Daoy (cell line): Measurements from ENCODE around the gene ABCC6. TPM values are rescaled to one million over a fixed set of nuclear protein-coding genes. Genes with fewer than 3 reads are reported as not detected.

Experiments
- DNase-seq: peaks from one replicate; pipeline ENCODE4 v3.0.0-alpha.2; 2015; ENCODE audit warnings: low read depth
- total RNA-seq: library from RNA; depleted of rRNA; stranded (reverse); fragments of >200 nt; shearing (Covaris generic); gene quantifications from 2 replicates; pipeline ENCODE4 v1.2.3, GENCODE V29; 2014

ABCC6 gene
- total RNA-seq, 1 experiment from 2014 or later: not detected

GRCh38 chr16:16141784-16142396 lies 81.4 kb downstream of the ABCC6 start:
- DNase-seq: no peak

- no peak for DNase-seq
These were observed 82.2 kb downstream of the ABCC6 start for GRCh38 chr16:16141141-16141540.

DNA sequence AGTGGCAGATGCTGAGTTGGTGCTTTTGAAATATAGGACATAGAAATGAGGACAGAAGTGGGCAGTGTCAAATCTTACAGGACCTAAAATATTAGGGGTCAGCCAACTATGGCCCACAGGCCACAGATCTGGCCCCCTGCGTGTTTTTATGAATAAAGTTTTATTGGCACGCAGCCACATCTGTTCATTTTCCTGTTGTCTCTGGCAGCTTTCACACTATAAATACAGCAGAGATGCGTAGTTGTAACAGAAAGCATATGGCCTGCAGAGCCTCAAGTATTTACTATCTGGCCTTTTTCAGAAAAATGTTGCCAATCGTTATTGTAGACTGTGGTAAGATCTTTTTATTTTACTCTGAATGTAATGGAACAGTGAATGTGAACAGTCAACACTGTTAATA lies 82.8 kb downstream of the ABCC6 start:
- no peak for DNase-seq

- DNase-seq: no peak
These were observed 83.5 kb downstream of the ABCC6 start for GRCh38 chr16:16139806-16140205.

DNA sequence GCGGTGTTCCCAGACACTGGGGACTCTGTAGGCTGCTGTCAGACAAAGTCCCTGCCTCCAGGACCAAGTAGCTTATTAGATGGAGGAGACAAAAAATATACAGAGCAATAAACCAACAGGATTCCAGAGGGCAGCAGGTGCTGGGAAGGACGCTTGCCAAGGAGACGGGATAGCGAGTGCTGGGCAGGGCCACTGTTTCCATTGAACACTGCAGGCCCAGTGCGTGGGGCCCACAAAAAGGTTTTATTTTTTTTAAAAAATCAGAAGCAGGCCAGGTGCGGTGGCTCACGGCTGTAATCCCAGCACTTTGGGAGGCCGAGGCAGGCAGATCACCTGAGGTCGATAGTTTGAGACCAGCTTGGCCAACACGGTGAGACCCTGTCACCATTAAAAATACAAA lies 84.2 kb downstream of the ABCC6 start:
- DNase-seq: no peak

DNA sequence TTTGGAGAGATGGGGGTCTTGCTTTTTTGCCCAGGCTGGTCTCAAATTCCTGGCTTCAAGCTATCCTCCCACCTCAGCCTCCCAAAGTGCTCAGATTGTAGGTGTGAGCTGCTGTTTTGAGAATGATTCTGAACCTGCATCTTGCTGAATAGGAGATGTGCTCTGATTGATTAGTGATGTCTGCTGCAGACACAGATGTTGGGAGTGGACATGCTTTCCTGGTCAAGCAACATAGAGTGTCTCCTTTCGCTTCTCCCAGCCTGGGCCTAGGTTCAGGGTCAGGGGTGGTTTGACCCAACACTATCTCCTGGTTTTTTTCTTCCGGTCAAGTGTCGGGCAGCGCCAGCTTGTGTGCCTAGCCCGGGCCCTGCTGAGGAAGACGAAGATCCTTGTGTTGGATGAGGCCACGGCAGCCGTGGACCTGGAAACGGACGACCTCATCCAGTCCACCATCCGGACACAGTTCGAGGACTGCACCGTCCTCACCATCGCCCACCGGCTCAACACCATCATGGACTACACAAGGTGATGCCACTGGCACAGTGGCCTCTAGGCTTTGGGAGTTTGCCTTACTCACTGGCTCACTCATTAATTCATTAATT lies 85.2 kb downstream of the ABCC6 start:
- DNase-seq: no peak

- DNase-seq: no peak
These were observed 86.2 kb downstream of the ABCC6 start for GRCh38 chr16:16137110-16137509.

- DNase-seq: no peak
These were observed 86.7 kb downstream of the ABCC6 start for GRCh38 chr16:16136588-16136987.

GRCh38 chr16:16133943-16134604 lies 89.2 kb downstream of the ABCC6 start:
- DNase-seq: no peak

DNA sequence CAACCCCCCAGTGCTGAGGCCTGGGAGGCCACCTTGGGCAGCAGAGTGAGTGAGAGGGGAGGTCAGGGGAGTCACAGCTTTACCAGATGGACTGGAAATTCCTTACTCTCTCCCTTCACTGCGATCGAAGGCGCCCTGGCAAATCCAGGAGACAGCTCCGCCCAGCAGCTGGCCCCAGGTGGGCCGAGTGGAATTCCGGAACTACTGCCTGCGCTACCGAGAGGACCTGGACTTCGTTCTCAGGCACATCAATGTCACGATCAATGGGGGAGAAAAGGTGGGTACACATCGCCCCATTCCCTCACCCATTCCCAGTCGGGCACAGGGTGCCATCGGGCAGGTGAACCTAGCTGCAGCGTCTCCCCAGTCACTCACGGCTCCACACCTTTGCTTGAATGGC lies 91.6 kb downstream of the ABCC6 start:
- no peak for DNase-seq

DNA sequence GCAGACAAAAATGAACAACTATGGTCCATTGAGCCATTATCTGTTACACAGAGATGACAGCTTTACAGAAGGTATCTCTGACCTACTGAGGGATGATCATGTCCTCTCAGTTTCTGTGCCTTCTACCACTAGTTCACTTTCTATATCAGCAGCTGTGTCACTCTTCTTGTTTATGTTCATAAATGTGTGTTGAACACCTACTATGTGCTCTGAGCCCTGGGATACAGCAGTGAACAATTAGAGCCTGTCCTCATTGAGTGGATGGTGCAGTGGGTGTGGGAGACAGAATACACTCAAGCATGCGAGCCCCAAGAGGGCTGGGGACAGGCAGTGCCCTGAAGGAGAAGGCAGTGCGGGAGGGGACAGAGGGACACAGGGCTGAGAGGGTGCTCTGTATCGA lies 92.1 kb downstream of the ABCC6 start:
- no peak for DNase-seq

GRCh38 chr16:16127469-16128116 lies 95.7 kb downstream of the ABCC6 start:
- peak; percentile 65 for DNase-seq

DNA sequence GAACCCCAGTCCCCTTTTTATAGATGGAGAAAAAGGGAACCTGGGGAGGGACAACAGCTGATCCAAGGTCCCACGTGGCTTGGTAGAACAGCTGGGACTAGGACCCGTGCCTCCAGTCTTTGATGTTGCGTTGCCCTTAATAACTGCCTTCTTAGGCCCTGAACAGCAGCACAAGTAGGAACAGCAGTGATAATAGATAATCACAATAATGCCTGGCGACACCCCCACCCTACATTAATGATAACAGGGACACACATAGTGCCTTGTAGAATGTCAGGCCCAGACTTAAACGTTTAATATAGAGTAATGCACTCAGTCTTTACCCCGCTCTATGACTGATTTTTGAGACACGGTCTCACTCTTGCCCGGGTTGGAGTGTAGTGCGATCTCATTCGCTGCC lies 96.4 kb downstream of the ABCC6 start:
- DNase-seq: no peak

- DNase-seq: no peak
These were observed 98.3 kb downstream of the ABCC6 start for GRCh38 chr16:16124974-16125373.

- DNase-seq: no peak
These were observed 98.9 kb downstream of the ABCC6 start for GRCh38 chr16:16124438-16124837.

DNA sequence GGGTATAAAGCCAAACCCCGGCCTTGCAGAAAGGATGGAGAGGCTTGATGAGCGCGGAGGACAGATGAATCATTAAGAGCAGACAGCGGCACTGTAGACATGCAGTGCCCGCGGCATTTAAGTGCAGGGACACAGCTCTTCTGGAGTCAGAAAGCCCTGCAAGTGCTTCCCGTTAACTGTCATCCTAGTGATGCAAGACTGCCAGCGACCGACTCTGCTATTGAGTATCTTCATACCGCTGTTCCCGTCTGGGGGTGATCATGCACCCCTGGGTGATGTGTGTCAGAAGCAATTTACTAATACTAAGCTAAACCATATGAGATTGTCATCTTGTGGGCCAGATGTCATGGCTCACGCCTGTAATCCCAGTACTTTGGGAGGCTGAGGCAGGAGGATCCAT lies 101.0 kb downstream of the ABCC6 start:
- DNase-seq: no peak

- DNase-seq: no peak
These were observed 102.0 kb downstream of the ABCC6 start for GRCh38 chr16:16121185-16121727.

DNA sequence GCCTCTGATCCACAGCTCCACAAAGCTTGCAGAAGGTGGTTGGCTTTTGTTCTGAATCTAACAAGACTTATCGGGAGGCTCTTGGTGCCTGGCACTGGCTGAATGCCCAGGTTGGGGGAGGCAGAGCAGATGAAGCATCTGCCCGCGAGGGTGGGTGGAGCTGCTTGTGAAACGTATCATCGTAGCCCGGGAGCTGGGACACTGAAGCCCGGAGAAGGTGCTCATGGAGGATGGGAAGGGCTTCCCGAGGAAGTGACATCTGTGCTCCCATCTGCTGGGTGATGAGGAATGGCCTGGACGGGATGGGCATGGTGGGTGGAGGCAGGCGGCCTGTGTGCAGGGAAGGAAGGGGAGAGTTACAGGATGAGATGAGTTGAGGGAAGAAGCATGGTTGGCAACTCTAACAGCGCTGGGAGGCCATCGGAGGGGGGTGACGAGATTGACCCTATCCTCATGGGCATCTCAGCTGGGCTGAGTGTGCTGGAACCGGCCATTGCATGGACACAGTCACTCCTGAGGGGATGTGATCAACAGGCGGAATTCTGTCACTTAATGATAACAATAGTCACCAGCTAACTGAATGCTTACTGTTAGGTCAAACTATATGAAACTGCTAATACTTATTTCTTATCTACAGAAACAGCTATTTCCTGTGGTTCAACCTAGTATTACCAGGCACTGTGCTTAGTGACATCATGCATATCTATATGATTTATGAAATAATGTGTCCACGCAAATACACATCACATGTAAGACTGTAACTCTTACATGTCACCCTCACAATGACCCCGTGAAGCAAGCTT lies 102.7 kb downstream of the ABCC6 start:
- no peak for DNase-seq

DNA sequence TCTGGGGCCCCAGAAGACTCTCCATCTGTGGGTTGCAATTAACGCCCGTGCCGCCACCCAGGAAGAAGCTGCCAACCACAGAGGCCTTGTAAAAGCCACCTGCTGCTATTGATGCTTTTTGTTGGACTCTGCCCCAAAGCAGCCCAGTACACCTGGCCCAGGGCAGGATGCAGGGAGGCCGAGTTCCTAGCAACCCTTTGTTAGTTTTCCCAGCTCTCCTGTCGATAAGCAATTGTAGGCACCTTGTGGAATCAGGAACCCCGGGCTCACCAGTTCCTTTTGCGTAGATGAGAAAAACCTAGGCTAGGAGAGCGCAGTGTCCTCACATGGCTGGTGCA lies 103.3 kb downstream of the ABCC6 start:
- DNase-seq: no peak

DNA sequence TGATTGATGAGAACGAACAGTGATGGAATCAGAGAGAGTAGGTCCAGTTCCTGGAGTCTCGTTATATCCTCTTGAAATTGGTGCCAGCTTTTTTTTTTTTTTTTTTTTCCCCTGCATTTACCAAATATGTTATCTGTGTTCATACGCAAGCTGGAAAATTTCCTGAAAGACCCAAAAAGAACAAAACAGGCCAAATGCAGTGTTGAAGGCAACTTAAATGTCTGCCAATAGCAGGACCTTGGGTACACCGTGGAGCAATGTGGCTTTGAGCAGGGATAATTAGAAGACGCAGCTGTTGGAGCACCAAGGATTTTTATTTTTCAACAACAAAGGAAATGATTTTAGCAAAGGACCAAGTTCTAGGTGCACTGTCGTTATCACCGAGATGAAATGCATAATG lies 105.0 kb downstream of the ABCC6 start:
- no peak for DNase-seq

- DNase-seq: no peak
These were observed 106.5 kb downstream of the ABCC6 start for GRCh38 chr16:16116841-16117240.

GRCh38 chr16:16113076-16113475 lies 110.2 kb downstream of the ABCC6 start:
- DNase-seq: no peak
